Measurements from ENCODE around the gene TAF15.
A peak's percentile ranks its signal among the peaks of the same experiment; 100 is the strongest.

TAF15 gene

DNA sequence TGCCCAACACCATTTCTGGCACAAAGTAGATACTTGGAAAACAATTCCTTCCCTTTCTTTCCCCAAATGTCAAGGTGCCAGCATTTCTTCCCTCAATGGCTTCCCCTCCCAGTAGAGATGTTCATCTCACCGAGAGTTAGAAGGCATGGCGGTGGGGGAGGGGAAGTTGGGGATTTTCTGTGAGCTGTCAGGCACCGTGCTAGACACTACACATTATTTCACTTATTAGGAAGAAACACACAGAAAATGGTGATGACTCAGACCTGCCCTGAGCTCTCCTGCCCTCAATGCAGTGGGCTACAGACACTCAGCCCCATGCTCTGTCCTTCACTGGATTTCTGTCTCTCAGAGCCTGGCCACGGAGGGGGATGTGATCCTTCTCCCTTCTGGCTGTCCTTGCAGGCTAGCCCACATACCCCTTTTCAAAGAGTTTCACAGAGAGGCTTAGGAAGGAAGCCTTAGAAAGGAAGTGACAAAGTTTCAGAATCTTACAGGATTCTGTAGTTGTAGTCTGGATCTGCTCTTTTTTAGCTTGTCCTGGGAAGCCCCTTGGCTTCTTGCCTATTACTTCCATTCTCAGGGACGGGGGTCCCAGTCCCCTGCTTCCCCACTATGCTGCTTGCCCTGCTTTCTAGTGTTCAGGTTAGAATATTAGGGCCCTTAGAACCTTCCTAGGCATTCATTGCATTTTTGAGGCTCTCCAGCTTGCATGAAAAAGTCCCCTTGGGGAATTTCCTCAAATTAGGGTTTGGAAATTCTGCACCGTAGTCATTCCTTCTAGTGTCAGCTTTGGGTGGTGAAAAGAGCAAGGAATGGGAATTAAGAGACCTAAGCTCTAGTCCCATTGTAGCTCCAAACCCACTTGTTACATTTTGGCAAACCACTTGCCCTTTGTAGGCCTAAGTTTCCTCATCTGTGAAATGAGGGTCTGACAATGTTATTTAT, 83.1 kb downstream of the TAF15 start:
- Mint-ChIP-seq H3K36me3 (peaks cover 22% of the 10 kb centered on the region), H3K4me3 (peak overlapping the region; percentile 56), H3K4me1 (peaks cover 83% of the 10 kb centered on the region), H3K27ac (peak overlapping the region; percentile 79), H3K9me3 (no peaks in the 10 kb centered on the region)
- DNase-seq (ENCODE audit: low spot score in 2 of 2) (peak in 1 of 2 donors; percentile 85), ATAC-seq (peak; percentile 47)

DNA sequence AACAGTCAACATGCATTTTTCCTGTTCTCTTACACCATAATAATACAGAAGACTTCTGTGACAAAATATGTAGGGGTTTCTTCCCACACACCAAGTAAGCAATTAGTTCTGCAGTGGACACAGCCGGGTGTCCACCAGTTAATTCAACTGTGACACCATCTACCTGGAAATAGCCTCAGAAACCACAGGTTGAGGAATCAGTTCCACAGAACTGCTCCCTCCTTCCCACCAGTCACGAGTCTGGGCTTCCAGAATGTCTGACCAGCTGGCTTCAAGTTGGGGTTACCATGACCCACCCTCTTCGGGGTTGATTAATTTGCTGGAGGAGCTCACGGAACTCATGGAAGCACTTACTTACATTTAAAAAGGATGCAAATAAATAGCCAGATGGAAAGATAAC, 84.5 kb downstream of the TAF15 start:
- H3K27ac Mint-ChIP-seq = peak overlapping the region; percentile 79
- ATAC-seq (no peak), DNase-seq (ENCODE audit: low spot score in 2 of 2) (no peak)
- peaks cover 84% of the 10 kb centered on the region for H3K4me1 Mint-ChIP-seq
- H3K36me3 Mint-ChIP-seq = peaks cover 22% of the 10 kb centered on the region
- no peaks in the 10 kb centered on the region for H3K9me3 Mint-ChIP-seq
- no peak overlapping the region for H3K4me3 Mint-ChIP-seq

DNA sequence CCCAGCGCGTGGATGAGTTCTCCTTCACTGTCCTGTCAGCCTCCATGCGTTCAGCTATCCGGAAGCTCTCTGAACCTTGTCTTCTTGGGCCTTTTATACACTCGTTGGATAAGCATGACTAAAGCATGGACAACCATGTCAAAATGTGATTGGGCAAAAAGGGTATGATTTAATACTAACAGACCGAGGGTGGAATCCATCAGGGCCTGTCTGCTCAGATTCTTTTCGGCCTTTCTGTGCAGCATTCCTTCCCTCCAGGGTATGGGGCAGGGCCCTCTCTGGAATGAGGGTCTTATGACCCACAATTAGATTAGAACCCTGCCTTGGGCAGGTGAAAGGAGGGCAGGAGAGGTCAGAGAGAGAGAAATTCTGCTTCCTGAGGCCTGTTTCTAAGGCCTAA, 84.9 kb downstream of the TAF15 start:
- Mint-ChIP-seq H3K4me3 (no peak overlapping the region), H3K4me1 (peaks cover 84% of the 10 kb centered on the region), H3K27ac (peak overlapping the region; percentile 79), H3K9me3 (no peaks in the 10 kb centered on the region), H3K36me3 (peaks cover 20% of the 10 kb centered on the region)
- DNase-seq (ENCODE audit: low spot score in 2 of 2) = no peak
- no peak for ATAC-seq

DNA sequence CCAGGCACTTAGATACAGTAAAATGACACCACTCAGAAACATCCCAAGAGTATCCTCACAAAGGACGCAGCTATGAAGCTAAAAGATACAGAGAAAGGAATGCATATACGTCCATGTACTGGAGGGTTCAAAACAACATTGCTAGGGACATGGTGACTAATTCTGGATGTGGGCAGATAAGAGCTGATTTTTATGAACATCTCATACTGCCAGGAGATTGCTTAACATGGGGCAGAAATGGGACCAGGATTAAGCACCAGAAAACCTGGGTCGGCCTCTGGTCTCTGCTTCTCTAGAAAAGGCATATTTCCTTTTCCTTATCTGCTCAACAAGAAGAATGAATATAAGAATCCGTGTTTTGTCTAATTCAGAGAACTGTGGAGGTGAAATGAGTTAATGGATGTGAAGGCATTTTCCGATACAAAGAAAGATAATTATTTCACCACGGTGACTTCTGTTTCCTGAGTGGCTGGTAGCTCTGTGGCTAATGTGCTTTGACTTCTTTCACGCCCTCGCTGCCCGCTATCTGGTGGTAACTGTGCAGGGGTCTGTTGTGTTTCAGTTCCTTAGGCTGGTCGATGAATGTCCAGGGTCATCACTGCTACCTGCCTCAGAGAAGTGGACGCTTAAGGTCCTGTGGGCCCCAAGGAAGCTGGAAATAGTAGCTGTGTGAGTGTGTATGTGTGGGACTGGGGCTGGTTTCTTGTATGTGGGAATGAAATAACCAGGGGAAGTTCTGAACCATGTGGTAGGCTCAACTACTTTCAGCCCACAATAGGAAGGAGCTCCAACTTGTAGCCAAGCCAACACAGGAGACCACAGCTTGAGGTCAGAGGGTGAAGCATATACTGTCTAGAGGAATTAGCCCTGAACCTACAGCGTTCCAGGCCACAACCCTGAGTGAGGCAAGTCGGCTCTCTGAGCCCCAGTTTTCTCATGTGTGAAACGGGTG, 86.6 kb downstream of the TAF15 start:
- ATAC-seq = peak; percentile 85
- peaks cover 17% of the 10 kb centered on the region for H3K36me3 Mint-ChIP-seq
- DNase-seq (ENCODE audit: low spot score in 2 of 2) = peak in 1 of 2 donors; percentile 83
- H3K27ac Mint-ChIP-seq = peak overlapping the region; percentile 91
- peak overlapping the region; percentile 60 for H3K4me3 Mint-ChIP-seq
- no peaks in the 10 kb centered on the region for H3K9me3 Mint-ChIP-seq
- peaks cover 84% of the 10 kb centered on the region for H3K4me1 Mint-ChIP-seq
